Inflammatory macrophage (primary cell): Measurements from ENCODE around the gene TESK2.
A peak's percentile ranks its signal among the peaks of the same experiment; 100 is the strongest.

Experiments
- DNase-seq, 2 donors: peaks; one replicate each; pipeline ENCODE4 v3.0.0-alpha.2; 2020 to 2022

The TESK2 gene

DNA sequence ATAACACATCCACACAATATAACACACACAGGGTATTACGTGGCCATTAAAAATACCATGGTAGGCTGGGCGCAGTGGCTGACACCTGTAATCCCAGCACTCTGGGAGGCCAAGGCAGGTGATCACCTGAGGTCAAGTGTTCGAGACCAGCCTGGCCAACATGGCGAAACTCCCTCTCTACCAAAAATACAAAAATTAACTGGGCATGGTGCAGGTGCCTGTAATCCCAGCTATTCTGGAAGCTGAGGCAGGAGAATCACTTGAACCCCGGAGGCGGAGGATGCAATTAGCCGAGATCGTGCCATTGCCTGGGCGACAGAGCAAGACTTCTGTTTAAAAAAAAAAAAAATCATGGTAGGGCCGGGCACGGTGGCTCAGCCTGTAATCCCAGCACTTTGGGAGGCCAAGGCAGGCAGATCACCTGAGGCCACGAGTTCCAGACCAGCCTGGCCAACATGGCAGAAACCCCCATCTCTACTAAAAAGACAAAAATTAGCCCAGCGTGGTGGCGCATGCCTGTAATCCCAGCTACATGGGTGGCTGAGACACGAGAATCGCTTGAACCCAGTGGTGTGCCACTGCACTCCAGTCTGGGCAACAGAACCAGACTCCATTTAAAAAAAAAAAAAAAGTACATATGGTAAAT lies 188.3 kb downstream of the TESK2 start:
- DNase-seq = no peak

GRCh38 chr1:45300669-45300997 lies 190.3 kb downstream of the TESK2 start:
- DNase-seq = no peak

GRCh38 chr1:45299981-45300668 lies 190.8 kb downstream of the TESK2 start:
- peak; percentile 69 to 72 for DNase-seq

GRCh38 chr1:45299296-45299695 lies 191.7 kb downstream of the TESK2 start:
- no peak for DNase-seq

- DNase-seq = no peak
Observed at GRCh38 chr1:45297666-45298356, 193.2 kb downstream of the TESK2 start.
